HCT116 (cell line): ENCODE data around the gene C1orf167. TPM values are rescaled to one million over a fixed set of nuclear protein-coding genes. Genes with fewer than 3 reads are reported as not detected.

Source experiments
- ATAC-seq: fragments of 200-7000 bp; cut with Tn5 transposase; 2 replicates; pipeline ENCODE4 v1.9.1; 2020; ENCODE audit warnings: mild to moderate bottlenecking, moderate library complexity
- BruUV-seq: library from RNA; stranded (reverse); fragments of 400-500 nt; replicated peaks from 2 replicates; lab custom pipeline; 2021; lab: Mats Ljungman, UMichigan
- CTCF ChIA-PET: fragments of 300-600 bp; sonication (Branson Sonifier 250); formaldehyde crosslinking; loops from one replicate; lab custom pipeline; 2021; ENCODE audit warnings: antibody characterized with exemption; lab: Charles Lee
- POLR2A ChIA-PET: fragments of 300-600, 350-600 bp; sonication (Branson Sonifier 250); formaldehyde crosslinking; loops from one replicate; lab custom pipeline; 2021; ENCODE audit warnings: antibody characterized with exemption; lab: Charles Lee
- RAD21 ChIA-PET, 2 experiments: fragments of 300-600 bp; sonication (Branson Sonifier 250); formaldehyde crosslinking; loops; one replicate each; lab custom pipeline; 2023; ENCODE audit warnings: low total read pairs in 2 of 2; ENCODE audit not compliant: uncharacterized antibody in 2 of 2, unreplicated experiment in 2 of 2, low non-redundant PET in 1 of 2; lab: Charles Lee
- DNase-seq: peaks from one replicate; pipeline ENCODE4 v3.0.0-alpha.2; 2010; ENCODE audit warnings: low read depth, low spot score
- H2AFZ ChIP-seq: fragments of 200-600 bp; shearing (Covaris generic), sonication (generic); 2 replicates; pipeline ENCODE4 v1.6.1; 2017; ENCODE audit warnings: low read depth, mixed run types, mixed read lengths, antibody characterized with exemption, low read length; ENCODE audit not compliant: poor library complexity, severe bottlenecking
- H3K27ac ChIP-seq: 2 replicates; pipeline ENCODE4 v1.5.1; 2012; ENCODE audit warnings: low read depth, low read length
- H3K27me3 ChIP-seq: fragments of 200-600 bp; sonication (generic); 2 replicates; pipeline ENCODE4 v1.6.1; 2016; ENCODE audit warnings: mixed run types, low read length, mixed read lengths; ENCODE audit not compliant: insufficient read depth
- H3K36me3 ChIP-seq, 2 experiments: fragments of 200-500 bp in 1 of 2; fragments of 200-600 bp in 1 of 2; sonication (Bioruptor generic) in 1 of 2; sonication (generic) in 1 of 2; 2 replicates each; pipeline versions ENCODE4 v1.5.1 to v1.6.1; 2014 to 2016; ENCODE audit warnings: low read length in 2 of 2, inconsistent platforms in 1 of 2, mixed read lengths in 1 of 2, mixed run types in 1 of 2; ENCODE audit not compliant: insufficient read depth in 2 of 2, control insufficient read depth in 1 of 2
- H3K4me1 ChIP-seq, 2 experiments: fragments of 200-600 bp in 1 of 2; sonication (generic) in 1 of 2; 2 replicates each; pipeline versions ENCODE4 v1.5.1 to v1.6.1; 2012 to 2017; ENCODE audit warnings: low read length in 2 of 2, inconsistent platforms in 1 of 2, mild to moderate bottlenecking in 1 of 2, mixed read lengths in 1 of 2, mixed run types in 1 of 2, moderate library complexity in 1 of 2; ENCODE audit not compliant: insufficient read depth in 2 of 2, control insufficient read depth in 1 of 2
- H3K4me2 ChIP-seq: fragments of 200-600 bp; sonication (generic); 2 replicates; pipeline ENCODE4 v1.6.1; 2017; ENCODE audit warnings: mixed run types, low read length, mixed read lengths
- H3K4me3 ChIP-seq, 2 experiments: fragments of 200-600 bp in 1 of 2; sonication (generic) in 1 of 2; replicated peaks in 1 of 2; 2 replicates each; pipeline ENCODE4 v1.5.1; 2011 to 2016; ENCODE audit warnings: low read length in 2 of 2, control low read depth in 1 of 2, low read depth in 1 of 2, mild to moderate bottlenecking in 1 of 2, mixed read lengths in 1 of 2, mixed run types in 1 of 2
- H3K79me2 ChIP-seq: fragments of 200-600 bp; sonication (generic); 2 replicates; pipeline ENCODE4 v1.6.1; 2017; ENCODE audit warnings: mild to moderate bottlenecking, mixed run types, low read length, moderate library complexity, mixed read lengths; ENCODE audit not compliant: insufficient read depth
- H3K9ac ChIP-seq: fragments of 200-600 bp; sonication (generic); 2 replicates; pipeline ENCODE4 v1.6.1; 2016; ENCODE audit warnings: low read length, mixed read lengths
- H3K9me2 ChIP-seq: fragments of 200-600 bp; sonication (generic), shearing (Covaris generic); 2 replicates; pipeline ENCODE4 v1.6.1; 2017; ENCODE audit warnings: mixed run types, mild to moderate bottlenecking, moderate library complexity; ENCODE audit not compliant: insufficient read depth
- H3K9me3 ChIP-seq, 2 experiments: fragments of 200-500 bp in 1 of 2; fragments of 200-600 bp in 1 of 2; sonication (Bioruptor generic) in 1 of 2; sonication (generic) in 1 of 2; 2 replicates each; pipeline ENCODE4 v1.6.1; 2014 to 2017; ENCODE audit warnings: low read length in 2 of 2, mixed read lengths in 2 of 2, inconsistent platforms in 1 of 2, low read depth in 1 of 2, mild to moderate bottlenecking in 1 of 2, mixed run types in 1 of 2, moderate library complexity in 1 of 2; ENCODE audit not compliant: control insufficient read depth in 1 of 2, insufficient read depth in 1 of 2
- H4K20me1 ChIP-seq: fragments of 200-600 bp; sonication (generic), shearing (Covaris generic); 2 replicates; pipeline ENCODE4 v1.6.1; 2017; ENCODE audit warnings: mixed run types, mild to moderate bottlenecking, moderate library complexity; ENCODE audit not compliant: insufficient read depth
- CEBPB ChIP-seq: IDR thresholded peaks from 2 replicates; pipeline ENCODE4 v1.6.1; 2012; ENCODE audit warnings: low read depth
- EGR1 ChIP-seq: IDR thresholded peaks from 2 replicates; pipeline ENCODE4 v1.6.1; 2012; ENCODE audit warnings: low read depth
- ELF1 ChIP-seq: IDR thresholded peaks from 2 replicates; pipeline ENCODE4 v1.6.1; 2012; ENCODE audit warnings: low read depth, borderline replicate concordance
- EZH2phosphoT487 ChIP-seq: fragments of 200-600 bp; IDR thresholded peaks from 2 replicates; pipeline ENCODE4 v1.6.1; 2018; ENCODE audit warnings: antibody characterized with exemption, borderline replicate concordance
- FOSL1 ChIP-seq: IDR thresholded peaks from 2 replicates; pipeline ENCODE4 v1.6.1; 2012; ENCODE audit warnings: low read depth
- JUND ChIP-seq: IDR thresholded peaks from 2 replicates; pipeline ENCODE4 v1.6.1; 2012
- POLR2AphosphoS5 ChIP-seq: IDR thresholded peaks from 2 replicates; pipeline ENCODE4 v1.6.1; 2011; ENCODE audit warnings: mild to moderate bottlenecking, low read depth, low read length, moderate library complexity
- RAD21 ChIP-seq: IDR thresholded peaks from 2 replicates; pipeline ENCODE4 v1.6.1; 2012; ENCODE audit warnings: low read depth, mild to moderate bottlenecking
- REST ChIP-seq: IDR thresholded peaks from 2 replicates; pipeline ENCODE4 v1.6.1; 2012; ENCODE audit warnings: low read depth
- SIN3A ChIP-seq: IDR thresholded peaks from 2 replicates; pipeline ENCODE4 v1.6.1; 2012; ENCODE audit warnings: low read depth
- SP1 ChIP-seq: IDR thresholded peaks from 2 replicates; pipeline ENCODE4 v1.6.1; 2012; ENCODE audit warnings: low read depth
- SRF ChIP-seq: IDR thresholded peaks from 2 replicates; pipeline ENCODE4 v1.6.1; 2012; ENCODE audit warnings: low read depth
- TCF7L2 ChIP-seq: IDR thresholded peaks from 2 replicates; pipeline ENCODE4 v1.7.0; 2011; ENCODE audit warnings: borderline replicate concordance, inconsistent platforms; ENCODE audit not compliant: insufficient read depth, insufficient read length; ENCODE audit errors: extremely low read depth
- YY1 ChIP-seq: IDR thresholded peaks from 2 replicates; pipeline ENCODE4 v1.6.1; 2011; ENCODE audit warnings: low read length, low read depth, moderate library complexity, mild to moderate bottlenecking; ENCODE audit not compliant: insufficient replicate concordance; ENCODE audit errors: extremely low read depth
- ZFX ChIP-seq: fragments of 450-650 bp; IDR thresholded peaks from 2 replicates; pipeline ENCODE4 v1.6.1; 2017
- ZNF274 ChIP-seq: fragments of 200-500 bp; sonication (Bioruptor generic); IDR thresholded peaks from 2 replicates; pipeline ENCODE4 v1.6.1; 2014; ENCODE audit warnings: mild to moderate bottlenecking, low read depth, low read length, inconsistent platforms
- intact Hi-C: fragments of 100-400 bp; cut with micrococcal nuclease; formaldehyde crosslinking; loops from 2 replicates; pipeline ENCODE4 v1.10.0; 2022
- total RNA-seq: library from RNA; stranded (reverse); gene quantifications from one replicate; pipeline ENCODE4 v1.2.1, GENCODE V29; 2021; ENCODE audit not compliant: unreplicated experiment
- TF ChIP-seq, protein P1 (sequence below), 3 experiments: fragments of 200-600 bp in 1 of 3; sonication (generic) in 1 of 3; IDR thresholded peaks in 2 of 3; conservative IDR thresholded peaks in 1 of 3; 2 replicates each; pipeline ENCODE4 v1.5.1; 2012 to 2017; ENCODE audit warnings: low read depth in 2 of 3, low read length in 2 of 3, antibody characterized with exemption in 1 of 3, borderline replicate concordance in 1 of 3, control low read depth in 1 of 3, mild to moderate bottlenecking in 1 of 3, mixed read lengths in 1 of 3, mixed run types in 1 of 3, moderate library complexity in 1 of 3; ENCODE audit not compliant: insufficient read depth in 1 of 3

The C1orf167 gene
- total RNA-seq, 1 experiment from 2014 or later: 0.12 TPM

DNA sequence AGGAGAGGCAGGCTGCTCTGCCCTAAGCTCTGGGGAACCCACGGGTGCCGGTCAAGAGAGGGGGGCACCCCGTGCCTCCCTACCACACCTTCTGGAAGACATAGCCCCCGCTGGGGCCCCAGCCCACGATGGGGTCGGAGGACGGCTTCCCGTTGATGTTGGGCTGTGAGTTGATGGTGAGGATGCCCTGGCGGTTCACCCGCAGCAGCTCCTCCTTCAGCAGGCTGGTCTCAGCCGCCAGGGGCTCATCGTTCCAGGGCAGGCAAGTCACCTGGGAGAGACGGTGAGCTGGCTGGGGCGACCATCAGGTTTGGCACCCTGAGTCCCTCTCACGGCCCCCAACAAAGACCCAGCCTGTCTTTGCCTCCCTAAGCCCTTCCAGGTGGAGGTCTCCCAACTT, 31.8 kb downstream of the C1orf167 start:
- Histone ChIP-seq H3K4me2 (no peak overlapping the region), H3K79me2 (no peaks in the 10 kb centered on the region), H4K20me1 (no peaks in the 10 kb centered on the region), H3K4me1 (peaks cover 20 to 50% of the 10 kb centered on the region in 2 experiments), H3K9ac (no peak overlapping the region), H3K27me3 (no peaks in the 10 kb centered on the region), H3K4me3 (no peak overlapping the region), H3K36me3 (no peaks in the 10 kb centered on the region), H3K27ac (no peak overlapping the region), H3K9me3 (no peaks in the 10 kb centered on the region), H3K9me2 (no peaks in the 10 kb centered on the region), H2AFZ (no peak overlapping the region)
- intact Hi-C loops: no loop called here
- DNase-seq: no peak
- POLR2A ChIA-PET: no interaction called here
- BruUV-seq: no TSS peak
- CTCF ChIA-PET: no interaction called here
- no peak for TF ChIP-seq JUND
- no peak for TF ChIP-seq SP1
- TF ChIP-seq FOSL1: no peak
- TF ChIP-seq CEBPB: no peak
- no peak for TF ChIP-seq YY1
- TF ChIP-seq EGR1: no peak
- no peak for TF ChIP-seq SIN3A
- TF ChIP-seq RAD21: no peak
- TF ChIP-seq SRF: no peak
- no peak for TF ChIP-seq EZH2phosphoT487
- no peak for TF ChIP-seq ZFX
- TF ChIP-seq ZNF274: no peak
- RAD21 ChIA-PET: no interaction called here
- ATAC-seq: no peak

DNA sequence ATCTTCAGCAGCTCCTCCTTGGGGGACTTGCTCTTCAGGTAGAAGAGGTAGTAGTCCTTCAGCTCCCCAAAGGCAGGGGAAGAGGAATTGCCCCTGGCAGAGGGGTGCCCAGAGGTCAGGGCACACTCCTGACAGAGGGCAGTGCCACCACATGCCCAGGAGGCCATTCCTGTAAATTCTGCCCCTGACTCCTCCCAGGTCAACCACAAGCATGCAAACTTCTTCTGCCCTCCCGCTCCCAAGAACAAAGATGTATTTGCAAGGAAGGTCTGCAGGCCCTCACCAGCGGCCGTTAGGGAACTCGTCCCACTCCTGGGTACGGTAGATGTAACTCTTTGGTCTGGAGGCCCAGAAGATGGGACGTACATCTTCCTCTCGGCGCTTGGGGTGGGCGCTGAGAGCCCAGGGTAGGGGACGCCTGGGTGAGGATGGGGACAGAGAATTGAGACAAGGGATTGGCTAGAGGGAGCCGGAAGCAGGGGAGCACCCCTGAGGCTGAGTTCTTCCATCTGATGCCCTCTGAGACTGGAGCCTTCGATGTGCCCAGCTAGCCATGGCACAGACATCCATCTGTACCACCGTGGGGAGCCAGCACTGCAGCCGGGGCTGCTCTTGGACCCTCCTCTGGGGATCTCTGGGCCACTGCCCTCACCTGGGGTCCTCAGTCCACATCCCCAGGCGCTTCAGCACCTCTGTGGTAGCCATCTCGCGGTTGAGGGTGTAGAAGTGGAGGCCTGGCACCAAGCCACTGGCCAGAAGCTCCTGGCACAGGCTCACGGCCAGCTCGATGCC, 32.6 kb downstream of the C1orf167 start:
- H3K27me3 ChIP-seq: no peaks in the 10 kb centered on the region
- peaks cover 20 to 46% of the 10 kb centered on the region in 2 experiments for H3K4me1 ChIP-seq
- H2AFZ ChIP-seq: no peak overlapping the region
- no peak for ATAC-seq
- no peaks in the 10 kb centered on the region for H3K9me3 ChIP-seq
- CTCF ChIA-PET: no interaction called here
- no peak overlapping the region for H3K27ac ChIP-seq
- POLR2A ChIA-PET: no interaction called here
- no peaks in the 10 kb centered on the region for H3K79me2 ChIP-seq
- RAD21 ChIA-PET: no interaction called here
- H3K4me3 ChIP-seq: no peak overlapping the region
- H3K9me2 ChIP-seq: no peaks in the 10 kb centered on the region
- no peak for DNase-seq
- no TSS peak for BruUV-seq
- peak overlapping the region; percentile 14; the same call in 1 of the 2 replicates for H3K4me2 ChIP-seq
- H4K20me1 ChIP-seq: no peaks in the 10 kb centered on the region
- no peaks in the 10 kb centered on the region for H3K36me3 ChIP-seq
- no peak overlapping the region for H3K9ac ChIP-seq
- intact Hi-C loops: no loop called here
- no peak for TF ChIP-seq SRF
- no peak for TF ChIP-seq POLR2AphosphoS5
- TF ChIP-seq CEBPB: no peak
- no peak for TF ChIP-seq TCF7L2
- TF ChIP-seq REST: no peak
- no peak for TF ChIP-seq EGR1
- TF ChIP-seq ELF1: no peak
- TF ChIP-seq, protein P1, sequence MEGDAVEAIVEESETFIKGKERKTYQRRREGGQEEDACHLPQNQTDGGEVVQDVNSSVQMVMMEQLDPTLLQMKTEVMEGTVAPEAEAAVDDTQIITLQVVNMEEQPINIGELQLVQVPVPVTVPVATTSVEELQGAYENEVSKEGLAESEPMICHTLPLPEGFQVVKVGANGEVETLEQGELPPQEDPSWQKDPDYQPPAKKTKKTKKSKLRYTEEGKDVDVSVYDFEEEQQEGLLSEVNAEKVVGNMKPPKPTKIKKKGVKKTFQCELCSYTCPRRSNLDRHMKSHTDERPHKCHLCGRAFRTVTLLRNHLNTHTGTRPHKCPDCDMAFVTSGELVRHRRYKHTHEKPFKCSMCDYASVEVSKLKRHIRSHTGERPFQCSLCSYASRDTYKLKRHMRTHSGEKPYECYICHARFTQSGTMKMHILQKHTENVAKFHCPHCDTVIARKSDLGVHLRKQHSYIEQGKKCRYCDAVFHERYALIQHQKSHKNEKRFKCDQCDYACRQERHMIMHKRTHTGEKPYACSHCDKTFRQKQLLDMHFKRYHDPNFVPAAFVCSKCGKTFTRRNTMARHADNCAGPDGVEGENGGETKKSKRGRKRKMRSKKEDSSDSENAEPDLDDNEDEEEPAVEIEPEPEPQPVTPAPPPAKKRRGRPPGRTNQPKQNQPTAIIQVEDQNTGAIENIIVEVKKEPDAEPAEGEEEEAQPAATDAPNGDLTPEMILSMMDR (IDR thresholded peaks at IDR 0.05 in 2 of 3, conservative IDR thresholded peaks at IDR 0.05 in 1 of 3; ENCODE audit: borderline replicate concordance in 1 of 3, insufficient read depth in 1 of 3, low read depth in 2 of 3, low read length in 2 of 3): no peak
